OCI-LY1 (cell line): Measurements from ENCODE around the gene GABRG3.

Experiments
- EZH2 ChIP-seq: fragments of 200-600 bp; sonication (generic), shearing (Covaris generic); IDR thresholded peaks from 2 replicates; pipeline ENCODE4 v1.8.0; 2017; ENCODE audit warnings: borderline replicate concordance, mixed run types, mild to moderate bottlenecking, antibody characterized with exemption, low read length, moderate library complexity, mixed read lengths
- TF ChIP-seq, protein P1 (sequence below): fragments of 200-600 bp; sonication (generic), shearing (Covaris generic); IDR thresholded peaks from 2 replicates; pipeline ENCODE4 v1.5.1; 2017; ENCODE audit warnings: mild to moderate bottlenecking, antibody characterized with exemption, low read length, moderate library complexity, mixed read lengths

GRCh38 chr15:26939398-26939797, 31.6 kb upstream of the GABRG3 start:
- TF ChIP-seq, protein P1, sequence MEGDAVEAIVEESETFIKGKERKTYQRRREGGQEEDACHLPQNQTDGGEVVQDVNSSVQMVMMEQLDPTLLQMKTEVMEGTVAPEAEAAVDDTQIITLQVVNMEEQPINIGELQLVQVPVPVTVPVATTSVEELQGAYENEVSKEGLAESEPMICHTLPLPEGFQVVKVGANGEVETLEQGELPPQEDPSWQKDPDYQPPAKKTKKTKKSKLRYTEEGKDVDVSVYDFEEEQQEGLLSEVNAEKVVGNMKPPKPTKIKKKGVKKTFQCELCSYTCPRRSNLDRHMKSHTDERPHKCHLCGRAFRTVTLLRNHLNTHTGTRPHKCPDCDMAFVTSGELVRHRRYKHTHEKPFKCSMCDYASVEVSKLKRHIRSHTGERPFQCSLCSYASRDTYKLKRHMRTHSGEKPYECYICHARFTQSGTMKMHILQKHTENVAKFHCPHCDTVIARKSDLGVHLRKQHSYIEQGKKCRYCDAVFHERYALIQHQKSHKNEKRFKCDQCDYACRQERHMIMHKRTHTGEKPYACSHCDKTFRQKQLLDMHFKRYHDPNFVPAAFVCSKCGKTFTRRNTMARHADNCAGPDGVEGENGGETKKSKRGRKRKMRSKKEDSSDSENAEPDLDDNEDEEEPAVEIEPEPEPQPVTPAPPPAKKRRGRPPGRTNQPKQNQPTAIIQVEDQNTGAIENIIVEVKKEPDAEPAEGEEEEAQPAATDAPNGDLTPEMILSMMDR: no peak
- TF ChIP-seq EZH2: no peak
